CD4-positive, alpha-beta T cell treated with Interleukin-15 for 1 hour (primary cell): ENCODE measurements around the gene ENDOG.
"Not testable (repeated sequence)": the region's sequence is repeated elsewhere in the genome, so short reads cannot be mapped to it uniquely, and the experiment has no call there.

Experiments
- DNase-seq: peaks from one replicate; pipeline ENCODE4 v3.0.0-alpha.2; 2020

ENDOG gene

DNA sequence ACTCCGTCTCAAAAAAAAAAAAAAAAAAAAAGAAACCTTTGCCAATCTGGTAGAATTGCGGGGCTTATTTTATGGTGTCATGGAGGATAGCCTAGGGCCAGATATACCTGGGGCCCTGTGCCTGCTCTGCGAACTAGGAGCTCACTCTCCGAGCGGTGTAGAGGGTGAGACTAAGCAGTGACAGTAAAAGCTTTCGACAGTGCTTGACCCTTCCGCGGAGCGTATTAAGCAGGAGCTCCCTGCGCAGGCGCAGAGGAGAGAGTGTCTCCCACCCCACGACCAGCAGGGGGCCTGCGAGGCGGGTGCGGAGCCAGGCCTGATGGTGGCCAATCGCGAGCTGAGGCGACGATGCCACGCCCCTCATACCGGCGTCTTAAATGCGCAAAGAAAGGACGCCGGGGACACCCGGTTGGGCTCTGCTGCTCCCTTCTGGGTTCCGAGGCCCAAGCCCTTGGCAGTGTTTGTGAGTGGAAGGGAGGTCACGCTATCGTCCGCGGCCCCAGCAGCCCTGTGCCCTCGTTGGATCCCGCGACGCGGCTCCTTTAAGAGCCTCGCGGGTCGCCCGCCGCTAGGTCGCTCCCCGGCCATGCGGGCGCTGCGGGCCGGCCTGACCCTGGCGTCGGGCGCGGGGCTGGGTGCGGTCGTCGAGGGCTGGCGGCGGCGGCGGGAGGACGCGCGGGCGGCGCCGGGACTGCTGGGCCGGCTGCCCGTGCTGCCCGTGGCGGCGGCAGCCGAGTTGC lies at the start of gene ENDOG:
TSS of gene ENDOG (plus strand) at position 402 of the 740 bp plus-strand sequence. CDS start at position 587, 185 bp downstream.
- DNase-seq = peak; percentile 97

DNA sequence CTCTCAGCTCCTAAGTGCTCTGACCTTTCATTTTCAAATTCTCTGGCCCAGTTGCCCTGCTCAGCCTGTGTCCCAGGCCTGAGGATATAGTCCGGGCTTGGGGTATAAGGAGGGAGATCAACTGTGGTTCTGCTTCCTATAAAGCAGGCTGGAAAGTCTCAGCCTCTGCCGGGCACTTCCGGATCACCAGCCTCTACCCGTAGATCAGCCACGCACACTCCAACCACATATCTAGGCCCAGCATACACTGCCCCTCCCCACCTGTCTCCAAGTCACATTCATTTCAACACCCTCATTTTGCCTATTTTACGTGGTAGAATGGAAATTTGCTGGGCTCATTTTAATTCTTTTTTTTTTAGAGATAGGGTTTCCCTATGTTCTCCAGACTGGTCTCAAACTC lies 49.7 kb upstream of the ENDOG start:
- DNase-seq = no peak

DNA sequence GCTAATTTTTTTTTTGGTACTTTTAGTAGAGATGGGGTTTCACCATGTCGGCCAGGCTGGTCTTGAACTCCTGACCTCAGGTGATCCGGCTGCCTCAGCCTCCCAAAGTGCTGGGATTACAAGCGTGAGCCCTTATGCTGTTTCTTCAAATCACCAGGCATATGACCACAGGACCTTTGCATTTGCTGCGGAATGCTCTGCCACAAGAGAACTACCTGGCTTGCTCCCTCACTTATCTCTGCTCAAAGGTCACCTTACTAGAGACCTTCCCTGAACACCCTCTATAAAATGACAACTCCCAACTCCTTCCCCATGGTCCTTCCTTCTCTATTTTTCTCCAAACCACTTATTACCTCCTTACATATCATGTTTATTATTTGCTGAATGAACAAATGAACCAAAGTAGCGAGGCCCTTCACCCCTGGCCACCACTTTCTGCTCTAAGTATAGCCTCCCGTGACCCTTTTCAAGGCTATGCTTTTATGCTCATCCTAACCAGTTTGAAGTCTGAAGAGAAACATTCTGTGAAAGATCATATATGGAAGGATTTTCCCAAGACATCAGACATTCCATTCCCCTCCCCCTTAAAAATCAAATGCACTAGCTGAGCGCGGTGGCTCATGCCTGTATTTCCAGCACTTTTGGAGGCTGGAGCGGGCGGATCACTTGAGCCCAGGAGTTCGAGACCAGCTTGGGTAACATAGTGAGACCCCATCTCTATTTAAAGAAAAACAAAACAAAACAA lies 47.8 kb upstream of the ENDOG start:
- no peak for DNase-seq

DNA sequence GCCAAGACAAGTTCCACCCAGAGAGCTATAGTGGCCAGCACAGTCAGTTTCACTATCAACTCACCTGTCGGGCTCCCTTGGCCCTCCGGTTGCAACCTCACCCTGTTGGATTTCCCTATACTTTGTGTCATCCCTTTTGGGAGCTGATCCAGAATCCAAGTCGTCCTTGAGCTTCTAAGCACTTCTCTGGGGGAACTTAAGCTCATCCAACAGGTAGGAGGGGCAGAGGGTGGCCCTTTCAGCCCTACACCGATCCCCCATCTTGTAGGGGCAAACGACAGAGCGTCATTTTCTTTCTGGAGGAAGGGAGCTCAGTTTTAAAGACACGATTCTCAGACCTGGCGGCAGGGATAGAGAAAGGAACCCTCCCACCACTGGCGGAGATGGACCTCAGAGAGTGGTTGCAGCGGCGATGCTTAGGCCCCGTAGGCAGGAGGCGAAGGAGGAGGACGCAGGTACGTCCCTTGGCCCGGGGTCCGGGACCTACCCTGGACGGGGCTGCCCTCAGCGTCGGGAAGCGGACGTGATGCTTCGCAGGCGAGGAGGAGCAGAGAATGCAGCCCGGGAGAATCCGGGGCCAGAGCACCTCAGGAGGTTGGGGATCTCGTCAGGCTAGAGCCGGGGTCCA lies 47.1 kb upstream of the ENDOG start:
- no peak for DNase-seq

DNA sequence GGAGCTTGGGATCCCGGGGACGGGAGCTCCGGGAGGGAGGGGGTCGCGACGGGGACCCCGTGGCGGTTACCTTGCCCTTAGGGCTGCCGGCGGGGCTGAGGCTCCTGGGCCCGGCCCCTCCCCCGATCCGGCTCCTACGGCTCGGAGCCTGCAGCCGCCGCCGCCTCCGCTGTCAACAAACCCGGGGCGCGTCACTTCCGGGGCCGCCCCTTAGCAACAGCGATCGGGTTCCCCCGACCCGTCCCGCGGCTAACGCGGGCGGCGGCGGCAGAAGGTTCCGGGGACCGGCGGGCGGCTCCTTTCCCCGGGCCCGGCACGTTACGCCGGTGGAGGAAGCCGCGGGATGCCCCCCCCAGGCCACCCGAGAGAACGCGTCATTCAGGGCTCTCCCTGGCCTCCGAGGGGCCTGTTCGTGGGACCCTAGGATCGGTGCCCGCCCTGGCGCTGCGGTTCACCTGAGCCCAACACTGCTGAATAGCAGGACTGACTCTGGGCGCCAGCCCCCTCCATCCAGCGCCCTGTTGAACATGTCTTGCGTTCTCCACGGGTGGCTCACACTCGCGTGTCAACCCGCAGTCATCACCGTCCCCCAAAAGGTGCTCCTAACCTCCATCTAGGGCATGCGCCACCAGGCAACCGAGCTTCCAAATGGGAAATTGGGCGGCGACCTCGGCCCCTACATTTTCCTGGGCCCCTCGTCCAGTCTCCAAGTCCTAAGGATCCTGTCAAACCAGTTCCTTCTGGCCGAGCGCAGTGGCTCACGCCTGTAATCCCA lies 46.4 kb upstream of the ENDOG start, which contains the start of gene ZER1:
TSS of gene ZER1 (minus strand) at position 183 of the 775 bp plus-strand sequence. CDS start 16,362 bp downstream, outside the sequence.
- DNase-seq = peak; percentile 93

DNA sequence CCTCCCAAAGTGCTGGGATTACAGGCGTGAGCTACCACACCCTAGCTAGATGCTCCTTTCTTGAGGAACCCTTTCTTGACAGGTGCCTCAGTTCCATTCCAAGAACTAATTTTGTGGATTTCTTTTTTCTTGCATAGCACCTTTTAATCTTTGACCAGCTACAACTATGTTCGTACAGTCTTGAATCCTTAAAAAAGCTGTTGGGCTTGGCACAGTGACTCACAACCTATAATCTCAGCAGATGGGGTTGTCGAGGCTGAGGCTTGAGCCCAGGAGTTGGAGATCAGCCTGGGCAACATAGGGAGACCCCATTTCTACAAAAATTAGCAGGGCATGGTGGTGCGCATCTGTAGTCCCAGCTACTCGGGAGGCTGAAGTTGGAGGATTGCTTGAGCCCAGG lies 45.3 kb upstream of the ENDOG start:
- no peak for DNase-seq

DNA sequence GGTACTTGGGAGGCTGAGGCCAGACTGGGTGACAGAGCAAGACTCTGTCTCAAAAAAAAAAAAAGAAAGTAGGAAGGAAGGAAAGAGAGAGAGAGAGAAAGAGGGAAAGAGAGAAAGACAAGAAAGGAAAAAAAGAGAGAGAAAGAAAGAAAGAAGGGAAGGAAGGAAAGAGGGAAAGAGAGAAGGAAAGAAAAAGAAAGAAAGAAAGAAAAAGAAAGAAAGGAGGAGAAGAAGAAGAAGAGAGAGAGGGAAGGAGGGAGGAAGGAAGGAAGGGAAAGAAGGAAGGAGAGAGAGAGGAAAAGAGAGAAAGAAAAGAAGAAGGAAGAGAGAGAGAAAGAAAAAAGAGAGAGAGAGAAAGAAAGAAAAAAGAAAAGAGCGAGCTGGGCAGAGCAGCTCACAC lies 43.5 kb upstream of the ENDOG start:
- DNase-seq = no peak

DNA sequence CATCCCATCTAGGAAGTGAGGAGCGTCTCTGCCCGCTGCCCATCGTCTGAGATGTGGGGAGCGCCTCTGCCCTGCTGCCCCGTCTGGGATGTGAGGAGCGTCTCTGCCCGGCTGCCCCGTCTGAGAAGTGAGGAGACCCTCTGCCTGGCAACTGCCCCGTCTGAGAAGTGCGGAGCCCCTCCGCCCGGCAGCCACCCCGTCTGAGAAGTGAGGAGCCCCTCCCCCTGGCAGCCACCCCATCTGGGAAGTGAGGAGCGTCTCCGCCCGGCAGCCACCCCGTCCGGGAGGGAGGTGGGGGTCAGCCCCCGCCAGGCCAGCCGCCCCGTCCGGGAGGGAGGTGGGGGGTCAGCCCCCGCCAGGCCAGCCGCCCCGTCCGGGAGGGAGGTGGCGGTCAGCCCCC lies 38.2 kb upstream of the ENDOG start:
- DNase-seq = not testable (repeated sequence)

DNA sequence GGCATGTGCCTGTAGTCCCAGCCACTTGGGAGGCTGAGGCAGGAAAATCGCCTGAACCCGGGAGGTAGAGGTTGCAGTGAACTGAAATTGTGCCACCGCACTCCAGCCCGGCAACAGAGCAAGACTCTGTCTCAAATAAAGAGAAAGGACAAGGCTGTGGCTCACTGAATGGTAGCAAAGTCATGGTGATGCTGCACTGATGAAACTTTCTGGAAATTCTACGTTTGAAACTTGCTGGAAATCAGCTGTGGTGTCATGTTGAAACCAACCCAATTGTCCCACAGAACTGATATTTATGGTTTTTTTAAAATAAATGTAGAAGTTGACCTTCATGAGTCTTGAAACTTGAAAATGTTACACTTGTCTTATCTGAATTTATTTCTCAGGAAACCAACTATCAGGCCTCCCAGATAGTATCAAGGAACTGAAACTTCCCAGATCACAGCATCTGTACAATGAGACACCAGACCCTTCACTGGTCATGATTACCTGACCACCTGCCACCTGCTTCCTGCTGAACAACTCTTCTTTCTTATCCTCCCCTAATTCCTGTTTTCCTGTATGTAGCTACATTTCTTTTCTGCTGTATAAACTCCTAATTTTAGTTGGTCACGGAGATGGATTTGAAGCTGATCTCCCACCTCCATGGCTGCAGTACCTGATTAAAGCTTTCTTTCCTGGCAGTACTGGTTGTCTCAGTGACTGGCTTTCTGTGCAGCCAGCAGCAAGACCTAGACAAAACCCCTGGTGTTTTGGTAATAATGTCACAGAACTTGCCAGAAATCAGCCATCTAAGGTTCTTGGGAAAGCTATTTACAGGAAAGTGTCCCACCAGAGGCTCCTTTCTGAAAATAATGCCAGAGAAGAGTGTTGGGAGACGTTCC lies 36.9 kb upstream of the ENDOG start:
- no peak for DNase-seq

DNA sequence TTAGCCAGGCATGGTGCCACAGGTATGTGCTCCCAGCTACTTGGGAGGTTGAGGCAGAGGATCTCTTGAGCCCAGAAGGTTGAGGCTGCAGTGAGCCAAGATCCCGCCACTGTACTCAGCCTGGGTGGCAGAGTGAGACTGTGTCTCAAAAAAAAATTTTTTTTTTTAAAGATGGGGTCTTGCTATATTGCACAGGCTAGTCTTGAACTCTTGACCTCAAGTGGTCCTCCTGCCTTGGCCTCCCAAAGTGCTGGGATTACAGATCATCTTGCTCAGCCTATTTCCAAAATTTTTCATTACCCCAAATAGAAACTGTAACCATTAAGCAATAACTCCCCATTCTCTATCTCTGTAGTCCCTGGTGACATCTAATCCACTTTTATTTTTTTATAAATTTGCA lies 35.6 kb upstream of the ENDOG start:
- DNase-seq = no peak

DNA sequence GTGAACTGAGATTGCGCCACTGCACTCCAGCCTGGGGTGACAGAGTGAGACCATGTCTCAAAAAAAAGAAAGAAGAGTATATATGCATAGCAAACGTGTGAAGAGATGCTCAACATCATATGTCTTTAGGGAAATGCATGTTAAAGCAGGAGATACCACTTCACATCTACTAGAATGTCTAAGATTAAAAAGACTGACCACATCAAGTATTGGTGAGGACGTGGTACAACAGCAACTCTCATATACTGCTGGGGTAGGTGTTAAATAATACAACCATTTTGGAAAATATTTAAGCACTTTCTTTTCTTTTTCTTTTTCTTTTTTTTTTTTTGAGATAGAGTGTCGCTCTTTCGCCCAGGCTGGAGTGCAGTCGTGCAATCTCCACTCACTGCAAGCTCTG lies 32.9 kb upstream of the ENDOG start:
- no peak for DNase-seq

DNA sequence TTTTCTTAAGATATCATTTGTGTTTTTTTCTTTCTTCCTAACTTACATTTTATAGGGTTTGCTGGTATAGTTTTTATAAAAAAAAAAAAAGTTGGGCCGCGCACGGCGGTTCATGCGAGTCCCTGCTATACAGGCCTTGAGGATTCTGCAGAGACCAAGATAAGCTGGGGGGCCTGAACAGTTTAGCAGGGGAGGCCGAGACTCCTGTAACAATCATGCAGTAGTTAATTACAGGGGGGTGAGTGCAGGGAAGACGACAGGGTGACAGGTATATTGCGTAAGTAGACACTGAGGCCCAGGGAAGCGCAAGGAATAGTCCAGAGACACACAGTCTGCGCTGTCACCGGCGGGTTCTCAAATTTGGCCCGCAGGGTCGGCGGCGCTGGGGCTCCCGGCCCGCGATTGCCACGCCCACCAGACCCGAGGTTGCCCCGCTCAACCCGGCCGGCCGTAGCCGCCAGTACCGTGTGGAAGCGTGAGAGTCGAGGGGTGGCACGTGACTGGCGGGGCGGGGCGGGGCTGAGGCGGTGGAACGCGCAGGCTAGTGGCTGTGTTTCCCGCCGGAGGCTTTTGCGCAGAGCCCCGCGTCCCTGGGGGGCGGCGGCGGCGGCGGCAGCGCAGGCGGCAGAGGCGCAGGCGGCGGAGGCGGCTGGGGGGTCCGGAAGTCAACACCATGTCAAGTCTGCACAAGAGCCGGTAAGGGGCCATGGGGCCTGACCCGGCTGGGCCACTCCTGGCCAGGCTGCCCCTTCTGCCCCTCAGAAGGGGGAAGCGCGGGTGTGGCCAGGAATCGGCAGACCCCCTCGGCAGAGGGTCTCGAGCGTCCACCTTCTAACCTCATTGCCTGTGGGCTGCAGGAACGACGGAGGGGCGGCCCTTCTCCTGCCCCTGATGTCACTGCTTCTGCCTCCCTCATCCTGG lies 31.4 kb upstream of the ENDOG start, which contains the start of gene TBC1D13:
TSS of gene TBC1D13 (plus strand) at position 573 of the 921 bp plus-strand sequence. CDS start at position 674, 101 bp downstream.
- peak; percentile 90 for DNase-seq

DNA sequence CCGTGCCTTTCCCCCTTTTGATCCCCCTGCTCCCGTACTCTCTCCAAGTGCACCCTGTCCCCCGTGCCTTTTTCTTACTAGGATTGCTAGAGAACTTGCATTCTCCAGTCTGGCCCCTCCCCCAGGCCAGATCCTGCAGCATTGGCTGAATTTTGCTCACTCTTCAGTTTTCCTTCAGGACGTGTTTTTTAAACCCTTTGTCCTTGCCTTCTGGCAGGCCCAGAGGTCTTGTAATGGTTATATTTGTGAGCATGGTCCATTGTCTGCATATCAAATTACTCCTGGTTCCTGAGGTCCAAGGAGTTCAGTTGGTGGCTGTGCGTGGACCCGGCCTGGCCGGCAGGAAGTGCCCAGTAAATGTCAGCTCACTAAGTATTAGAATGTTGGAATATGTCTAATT lies 30.6 kb upstream of the ENDOG start:
- no peak for DNase-seq

DNA sequence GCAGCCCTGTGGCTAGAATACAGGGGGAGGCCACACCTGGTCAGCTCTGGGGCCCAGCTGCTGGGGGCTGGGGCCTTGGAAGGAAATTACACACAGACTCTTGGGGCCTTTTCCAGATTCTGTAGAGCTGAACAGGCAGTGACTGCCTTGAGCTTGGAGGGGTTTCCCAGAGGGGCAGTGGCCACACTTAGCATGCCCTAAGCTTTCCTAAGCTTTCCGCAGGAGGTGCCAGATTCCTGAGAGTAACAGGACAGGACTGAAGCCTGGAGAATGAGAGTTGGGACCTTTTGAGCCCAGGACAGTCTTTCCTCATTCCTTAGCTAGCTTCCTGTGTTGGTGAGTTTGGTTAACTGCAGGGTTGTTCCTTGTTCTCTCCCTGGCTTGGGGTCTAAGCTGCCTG lies 29.9 kb upstream of the ENDOG start:
- DNase-seq = no peak

DNA sequence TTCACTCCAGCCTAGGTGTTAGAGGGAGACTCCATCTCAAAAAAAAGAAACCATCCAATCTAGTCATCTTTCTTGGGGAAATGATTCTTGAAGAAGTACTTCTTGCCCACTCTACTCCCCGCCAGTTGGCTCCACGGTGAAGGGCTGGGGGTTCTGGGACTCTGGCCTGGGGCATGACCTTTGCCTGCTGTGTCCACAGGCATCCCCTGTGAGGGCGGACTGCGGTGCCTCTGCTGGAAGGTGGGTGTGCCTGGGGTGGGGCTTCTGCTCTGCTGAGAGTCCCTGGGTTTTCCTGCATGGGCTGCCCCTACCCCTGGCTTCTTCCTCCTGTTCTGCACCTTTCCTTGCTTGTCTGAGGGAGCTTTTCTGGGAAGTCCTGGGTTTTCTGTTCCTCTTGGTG lies 27.8 kb upstream of the ENDOG start:
- no peak for DNase-seq

DNA sequence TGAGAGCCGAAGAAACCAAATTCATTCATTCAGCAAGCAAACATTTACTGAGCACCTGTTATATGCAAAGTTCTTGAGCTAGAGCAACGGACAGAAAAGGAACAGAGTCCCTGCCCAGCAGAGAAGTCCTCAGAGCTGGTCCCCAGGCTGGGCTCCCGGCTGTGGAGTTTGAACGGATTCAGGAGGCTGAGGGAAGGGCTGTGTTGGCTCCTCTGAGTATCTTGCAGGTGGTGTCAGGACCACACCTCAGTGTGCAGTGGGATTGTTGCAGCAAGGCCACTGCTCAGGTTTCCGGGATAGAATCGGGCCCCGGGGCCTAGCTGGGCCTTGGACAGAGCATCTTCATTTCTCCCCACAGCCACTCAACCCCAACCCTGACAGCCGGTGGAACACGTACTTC lies 26.2 kb upstream of the ENDOG start:
- no peak for DNase-seq

DNA sequence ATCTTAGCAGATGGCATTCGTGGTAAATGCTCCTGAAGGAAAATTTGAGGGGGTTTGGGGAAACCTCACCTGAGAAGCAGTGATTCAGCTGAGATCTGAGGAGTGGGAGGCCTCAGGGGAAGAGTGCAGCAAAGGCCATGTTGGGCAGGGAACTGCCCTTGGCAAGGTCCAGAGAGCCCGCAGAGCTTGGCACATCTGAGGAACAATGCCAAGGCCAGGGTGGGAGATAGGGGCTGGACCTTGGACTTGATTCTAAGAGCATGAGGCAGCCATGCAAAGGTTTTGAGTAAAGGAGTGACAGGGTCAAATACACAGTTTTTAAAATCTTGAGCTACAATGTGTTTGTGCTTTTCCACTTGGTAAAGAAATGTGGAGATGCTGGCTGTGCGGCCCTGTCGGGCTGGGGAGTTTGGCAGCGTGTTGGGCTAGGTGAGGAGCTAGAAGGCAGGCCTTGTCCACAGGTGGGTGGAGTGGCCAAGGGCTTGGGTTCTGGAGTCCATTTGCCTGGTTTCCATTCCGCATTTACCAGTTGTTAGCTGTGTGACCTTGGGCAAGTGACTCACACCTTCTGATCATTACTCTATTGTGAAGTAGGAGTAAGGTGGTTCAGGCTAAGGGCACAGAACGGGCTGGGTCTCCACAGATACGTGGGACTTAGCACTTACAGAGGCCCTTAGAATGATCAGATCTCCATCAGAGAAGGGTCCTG lies 25.2 kb upstream of the ENDOG start:
- no peak for DNase-seq

DNA sequence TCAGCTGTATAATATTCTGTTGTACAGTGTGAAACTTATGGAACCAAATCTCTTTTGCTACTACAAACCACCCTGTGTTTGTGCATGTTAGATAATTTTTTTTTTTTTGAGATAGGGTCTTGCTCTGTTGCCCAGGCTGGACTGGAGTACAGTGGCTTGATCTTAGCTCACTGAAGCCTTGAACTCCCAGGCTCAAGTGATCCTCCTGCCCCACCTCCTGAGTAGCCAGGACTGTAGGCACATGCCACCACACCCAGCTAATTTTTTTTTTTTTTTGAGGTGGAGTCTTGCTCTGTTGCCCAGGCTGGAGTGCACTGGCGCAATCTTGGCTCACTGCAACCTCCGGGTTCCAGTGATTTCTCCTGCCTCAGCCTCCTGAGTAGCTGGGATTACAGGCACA lies 23.3 kb upstream of the ENDOG start:
- DNase-seq = not testable (repeated sequence)

DNA sequence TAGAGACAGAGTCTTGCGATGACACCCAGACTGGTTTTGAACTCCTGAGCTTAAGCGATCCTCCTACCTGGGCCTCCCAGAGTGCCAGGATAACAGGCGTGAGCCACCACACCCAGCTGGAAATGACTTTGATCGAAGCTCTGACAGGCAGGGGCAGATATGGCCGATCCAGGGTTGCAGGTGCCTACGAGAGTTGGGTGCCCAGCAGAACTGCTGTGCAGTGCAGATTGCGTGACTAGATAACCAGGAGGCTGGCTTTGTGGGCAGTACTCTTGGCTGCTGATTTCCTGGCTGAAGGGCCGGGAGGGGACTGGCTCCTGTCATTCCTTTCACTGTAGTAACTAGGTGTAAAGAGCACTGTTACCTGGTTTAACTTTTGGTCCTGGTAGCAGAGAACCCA lies 19.4 kb upstream of the ENDOG start:
- no peak for DNase-seq

DNA sequence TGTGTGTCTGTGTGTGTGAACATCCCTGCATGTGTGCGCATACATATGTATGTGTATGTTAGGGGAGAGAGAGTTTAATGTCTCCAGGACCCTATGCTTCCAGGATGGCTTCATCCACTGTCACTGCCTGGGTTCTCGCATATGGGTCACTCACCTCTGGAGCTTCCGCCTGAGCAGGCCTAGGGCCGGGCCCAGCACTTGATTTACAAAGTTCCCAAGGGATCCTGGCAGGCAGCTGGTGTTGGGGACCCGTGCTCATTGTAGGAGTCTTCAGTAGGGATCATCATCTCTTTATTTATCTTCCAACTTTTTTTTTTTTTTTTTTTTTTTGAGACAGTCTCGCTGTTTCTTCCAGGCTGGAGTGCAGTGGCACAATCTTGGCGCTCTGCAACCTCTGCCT lies 18.2 kb upstream of the ENDOG start:
- no peak for DNase-seq
